ENCODE measurements around the gene CIRBP.
A peak's percentile ranks its signal among the peaks of the same experiment; 100 is the strongest.

CIRBP gene

GRCh38 chr19:1268226-1269064, 687 bp upstream of the CIRBP start:
- DNase-seq (ENCODE audit: low spot score): no peak

DNA sequence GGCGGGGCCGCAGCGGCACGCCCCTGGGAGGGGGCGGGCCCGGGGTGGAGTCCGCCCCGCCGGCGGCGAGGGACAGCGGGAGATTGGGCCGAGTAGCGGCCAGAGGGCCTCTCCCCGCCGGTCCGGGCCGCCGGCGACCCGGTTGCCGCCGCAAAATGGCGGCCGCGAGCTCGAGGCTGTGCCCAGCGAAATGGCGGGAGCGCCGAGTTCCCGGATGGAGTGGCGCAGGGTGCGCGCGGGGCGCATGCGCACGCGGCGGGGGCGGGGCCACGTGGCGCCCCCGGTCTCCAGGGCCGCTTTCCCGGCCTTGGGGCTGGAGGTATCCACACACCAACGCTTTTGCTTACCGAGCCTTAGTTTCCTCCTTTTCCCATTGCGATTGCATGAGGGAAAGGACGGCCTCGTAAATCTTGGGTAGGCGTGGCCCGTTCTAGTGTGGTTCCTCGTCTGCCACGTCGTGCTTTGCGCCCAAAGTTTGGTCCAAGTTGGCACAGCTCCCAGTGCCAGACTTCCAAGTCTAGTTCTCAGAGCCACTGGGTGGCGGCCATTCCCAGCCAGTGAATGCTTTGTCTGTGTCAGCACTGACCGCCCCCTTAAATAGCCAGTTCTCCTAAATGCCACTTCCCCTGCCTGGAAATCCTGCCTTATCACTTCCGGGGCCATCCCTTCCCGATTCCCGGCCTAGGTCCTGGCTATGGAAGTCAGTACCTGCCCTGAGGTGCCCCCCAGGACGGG, 513 bp downstream of the CIRBP start:
- DNase-seq (ENCODE audit: low spot score): peak; percentile 94

DNA sequence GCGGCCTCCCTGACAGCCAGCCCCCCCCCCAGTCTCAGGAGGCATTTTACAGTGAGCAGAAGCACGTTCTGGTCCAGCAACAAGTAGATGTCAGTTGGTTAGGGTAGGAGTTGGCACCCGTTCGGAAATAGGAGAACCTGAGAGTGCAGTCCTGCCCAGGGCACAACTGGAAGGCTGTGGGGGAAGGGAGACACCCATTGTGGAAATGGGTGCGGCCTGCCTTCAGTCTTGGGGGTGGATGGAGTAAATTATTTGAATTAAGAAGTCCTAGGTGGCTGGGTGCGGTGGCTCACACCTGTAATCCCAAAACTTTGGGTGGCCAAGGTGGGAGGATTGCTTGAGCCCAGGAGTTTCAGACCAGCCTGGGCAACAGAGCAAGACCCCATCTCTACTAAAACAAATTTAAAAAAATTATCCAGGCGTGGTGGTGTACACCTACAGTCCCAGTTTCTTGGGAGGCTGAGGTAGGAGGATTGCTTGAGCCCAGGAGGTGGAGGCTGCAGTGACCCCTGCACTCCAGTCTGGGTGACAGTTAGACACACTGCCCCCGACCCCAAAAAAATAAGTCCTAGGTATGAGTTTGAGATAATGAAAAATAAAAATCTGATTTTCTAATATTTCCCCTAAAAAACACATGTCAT, 1.2 kb downstream of the CIRBP start:
- DNase-seq (ENCODE audit: low spot score): no peak

GRCh38 chr19:1270854-1271527, 1.9 kb downstream of the CIRBP start:
- no peak for DNase-seq (ENCODE audit: low spot score)

GRCh38 chr19:1271528-1272422, 2.6 kb downstream of the CIRBP start:
- no peak for DNase-seq (ENCODE audit: low spot score)

DNA sequence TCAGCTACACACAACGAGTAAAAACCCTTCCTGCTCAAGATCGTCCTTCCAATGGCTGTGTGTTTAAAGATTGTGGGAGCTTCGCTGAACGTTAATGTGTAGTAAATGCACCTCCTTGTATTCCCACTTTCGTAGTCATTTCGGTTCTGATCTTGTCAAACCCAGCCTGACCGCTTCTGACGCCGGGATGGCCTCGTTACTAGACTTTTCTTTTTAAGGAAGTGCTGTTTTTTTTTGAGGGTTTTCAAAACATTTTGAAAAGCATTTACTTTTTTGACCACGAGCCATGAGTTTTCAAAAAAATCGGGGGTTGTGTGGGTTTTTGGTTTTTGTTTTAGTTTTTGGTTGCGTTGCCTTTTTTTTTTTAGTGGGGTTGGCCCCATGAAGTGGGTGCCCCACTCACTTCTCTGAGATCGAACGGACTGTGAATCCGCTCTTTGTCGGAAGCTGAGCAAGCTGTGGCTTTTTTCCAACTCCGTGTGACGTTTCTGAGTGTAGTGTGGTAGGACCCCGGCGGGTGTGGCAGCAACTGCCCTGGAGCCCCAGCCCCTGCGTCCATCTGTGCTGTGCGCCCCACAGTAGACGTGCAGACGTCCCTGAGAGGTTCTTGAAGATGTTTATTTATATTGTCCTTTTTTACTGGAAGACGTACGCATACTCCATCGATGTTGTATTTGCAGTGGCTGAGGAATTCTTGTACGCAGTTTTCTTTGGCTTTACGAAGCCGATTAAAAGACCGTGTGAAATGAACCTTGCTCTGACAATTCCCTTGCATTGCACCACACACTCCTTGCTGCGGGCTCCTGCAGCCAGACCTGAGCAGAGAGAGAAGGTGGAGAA, 3.5 kb downstream of the CIRBP start:
- no peak for DNase-seq (ENCODE audit: low spot score)

DNA sequence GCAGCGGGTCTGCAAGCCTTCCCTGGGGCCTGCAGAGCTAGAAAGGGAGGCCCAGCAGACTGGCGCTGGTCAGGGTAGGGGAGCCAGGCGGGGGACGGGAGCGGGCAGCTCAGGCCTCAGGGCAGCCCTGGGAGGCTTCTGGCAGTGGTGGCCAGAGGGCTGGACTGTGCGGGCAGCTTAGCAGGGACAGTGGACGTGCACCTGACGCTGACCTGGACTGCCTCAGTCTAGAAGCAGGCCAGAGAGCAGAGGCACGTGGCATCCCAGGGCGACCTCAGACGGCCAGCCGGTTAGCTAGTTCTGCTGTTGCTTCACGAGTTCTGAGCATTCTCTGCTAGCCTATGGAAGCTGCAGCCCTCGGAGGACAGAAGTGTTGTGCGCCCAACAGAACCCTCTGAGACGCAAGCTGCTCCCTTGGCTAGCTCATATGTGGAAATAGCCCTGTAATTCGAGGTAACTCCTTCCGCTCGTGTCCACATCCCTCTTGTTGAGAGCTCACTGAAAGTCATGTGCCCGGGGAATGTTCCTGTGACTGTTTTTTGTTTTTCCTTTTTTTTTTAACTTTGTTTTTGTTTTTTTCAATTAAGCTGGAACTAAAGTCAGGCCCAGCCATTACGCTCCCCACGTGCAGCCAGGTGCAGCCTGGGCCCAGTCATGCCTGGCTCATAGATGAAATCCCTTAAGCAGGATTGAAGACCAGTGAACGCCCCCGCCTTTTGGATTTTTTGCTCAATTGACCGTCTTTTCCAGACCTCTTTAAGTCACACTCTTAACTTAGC, 4.3 kb downstream of the CIRBP start:
- DNase-seq (ENCODE audit: low spot score): no peak

GRCh38 chr19:1274081-1274851, 5.1 kb downstream of the CIRBP start:
- no peak for DNase-seq (ENCODE audit: low spot score)

GRCh38 chr19:1274852-1275259, 5.7 kb downstream of the CIRBP start:
- DNase-seq (ENCODE audit: low spot score): peak; percentile 45

- peak; percentile 96 for DNase-seq (ENCODE audit: low spot score)
Observed at GRCh38 chr19:1275260-1275975, 6.3 kb downstream of the CIRBP start, which contains the start of gene FAM174C. TSS of gene FAM174C (plus strand) at chr19:1275530. CDS start at chr19:1275550, 20 bp downstream.

DNA sequence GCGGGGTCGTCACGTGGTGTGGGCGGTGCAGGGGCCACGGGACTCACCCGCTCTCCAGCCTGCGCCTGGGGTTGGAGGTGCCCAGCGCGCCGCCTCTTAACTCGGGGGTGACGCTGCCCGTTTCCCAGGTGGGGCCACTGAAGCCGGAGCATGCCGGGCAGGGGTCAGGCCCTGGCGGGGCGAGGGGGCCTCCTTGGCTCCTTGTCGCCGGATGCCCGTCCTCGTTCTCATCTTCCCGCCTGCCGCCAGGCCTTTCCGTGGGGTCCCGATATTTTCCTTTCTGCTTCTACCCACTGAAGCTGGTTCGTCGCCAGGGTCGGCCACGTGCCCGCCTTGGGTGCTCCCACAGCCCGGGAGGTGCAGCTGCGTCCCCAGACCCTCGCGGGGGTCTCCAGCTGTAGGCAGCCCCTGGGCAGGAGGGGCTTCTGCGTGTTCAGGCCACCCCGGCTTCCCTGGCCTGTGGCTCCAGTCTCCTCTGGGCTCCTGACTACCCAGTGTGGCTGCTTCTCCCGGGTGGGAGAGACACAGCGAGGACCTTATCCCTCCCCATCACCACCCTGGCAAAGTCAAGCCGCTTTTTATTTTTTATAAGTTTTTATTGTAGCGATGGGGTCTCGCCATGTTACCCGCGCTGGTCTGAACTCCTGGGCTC, 7.0 kb downstream of the CIRBP start:
- no peak for DNase-seq (ENCODE audit: low spot score)

DNA sequence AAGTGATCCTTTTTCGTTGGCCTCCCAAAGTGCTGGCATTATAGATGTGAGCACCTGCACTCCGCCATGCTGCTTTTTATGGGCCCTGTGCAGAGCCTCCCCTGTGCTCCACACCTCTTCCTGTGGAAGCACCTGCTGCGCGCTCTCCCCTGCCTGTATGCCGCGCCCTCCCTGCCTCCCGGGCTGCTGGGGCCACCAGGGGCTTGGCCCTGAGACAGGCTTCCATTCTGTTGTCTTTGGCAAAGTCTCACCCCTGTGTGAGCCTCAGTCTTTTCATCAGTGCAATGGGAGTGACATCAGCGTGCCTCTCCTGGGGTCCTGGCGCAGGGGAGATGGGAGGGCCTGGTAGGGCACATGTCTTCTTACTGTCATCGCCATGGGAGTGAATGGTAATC, 7.5 kb downstream of the CIRBP start:
- no peak for DNase-seq (ENCODE audit: low spot score)

DNA sequence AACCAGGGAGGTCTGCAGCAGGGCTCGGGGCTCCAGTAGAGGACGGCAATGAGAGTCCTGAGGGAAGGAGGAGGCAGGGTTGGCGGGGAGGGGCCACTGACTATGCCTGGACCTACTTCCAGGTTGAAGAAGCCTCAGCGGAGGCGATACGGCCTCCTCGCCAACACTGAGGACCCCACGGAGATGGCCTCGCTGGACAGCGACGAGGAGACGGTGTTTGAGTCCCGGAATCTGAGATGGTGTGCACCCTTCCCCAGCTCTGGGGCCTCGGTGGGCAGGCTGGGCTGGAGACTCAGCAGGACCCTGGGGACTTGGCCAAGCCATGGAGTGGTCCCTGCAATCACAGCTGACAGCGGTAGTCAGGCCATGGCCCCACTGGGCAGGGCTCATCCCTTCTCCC, 7.9 kb downstream of the CIRBP start:
- DNase-seq (ENCODE audit: low spot score): no peak

DNA sequence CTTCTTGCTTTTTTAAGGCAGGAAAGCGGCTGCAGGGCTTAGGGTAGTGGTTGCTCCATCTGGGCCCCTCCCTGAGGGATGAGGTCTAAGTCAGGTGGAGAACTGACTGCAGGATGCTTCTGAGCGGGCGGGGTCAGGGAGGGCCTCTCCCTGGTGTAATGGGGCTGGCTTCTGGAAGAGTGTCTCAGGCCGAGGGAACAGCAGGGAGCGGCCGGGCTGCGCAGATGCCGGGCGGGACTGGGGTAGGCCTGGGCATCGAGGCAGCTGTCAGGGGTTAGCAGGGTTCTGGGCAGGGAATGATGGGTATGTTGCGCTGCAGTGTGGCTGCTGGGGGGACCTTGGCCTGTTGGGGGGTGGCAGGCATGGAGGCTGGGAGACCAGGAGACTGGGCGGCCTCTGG, 8.9 kb downstream of the CIRBP start:
- DNase-seq (ENCODE audit: low spot score): no peak

DNA sequence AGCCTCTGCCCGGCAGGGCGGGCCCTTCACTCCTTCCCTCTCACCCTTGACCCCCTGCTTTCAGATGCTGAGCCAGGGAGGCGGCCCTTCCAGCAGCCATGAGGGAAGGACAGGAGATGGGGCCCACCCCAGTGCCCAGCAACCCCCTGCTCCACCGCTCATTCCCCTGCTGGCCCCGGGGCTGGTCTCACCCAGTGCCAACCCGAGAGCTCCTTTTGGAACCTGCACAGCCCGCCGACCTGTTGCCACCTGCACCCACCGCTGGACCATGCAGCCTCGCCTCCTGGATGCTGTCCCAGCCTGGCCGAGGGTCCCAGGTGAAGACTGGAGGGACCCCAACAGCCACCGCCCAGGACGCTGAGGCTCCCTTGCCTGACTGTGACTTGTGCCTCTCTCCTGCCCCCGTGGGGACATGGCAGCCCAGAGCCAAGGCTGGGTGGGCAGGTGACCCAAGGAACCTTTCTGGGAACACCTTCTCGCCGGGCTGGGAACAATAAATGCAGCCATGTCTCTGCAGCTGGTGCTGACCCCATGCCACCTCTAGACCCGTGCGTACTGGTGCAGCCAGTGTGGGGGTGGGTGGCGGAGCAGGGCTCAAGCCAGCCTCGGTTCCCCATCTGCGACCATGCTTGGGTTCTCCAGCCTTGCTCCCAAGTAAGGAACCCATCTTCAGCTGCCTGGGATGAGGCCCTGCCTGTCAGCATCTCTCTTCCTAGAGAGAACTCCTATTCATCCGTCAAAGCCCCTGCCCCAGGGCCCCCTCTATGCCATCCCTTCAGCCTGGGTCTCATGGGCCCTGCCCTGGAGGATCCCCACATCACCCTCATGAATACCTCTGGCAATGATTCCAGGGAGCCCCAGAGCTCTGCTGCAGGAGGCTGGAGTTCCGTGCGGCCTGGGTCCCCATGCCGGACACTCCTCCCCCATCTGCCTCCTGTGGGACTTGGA, 9.9 kb downstream of the CIRBP start:
- DNase-seq (ENCODE audit: low spot score): no peak

- DNase-seq (ENCODE audit: low spot score): peak; percentile 85
Observed at GRCh38 chr19:1279782-1280341, 10.7 kb downstream of the CIRBP start.

Data from D341Med (cell line).